Activated T-cell treated with anti-CD3 and anti-CD28 coated beads for 1 hour (primary cell): ENCODE data around the gene COG5.

Experiments used
- DNase-seq: peaks from one replicate; pipeline ENCODE4 v3.0.0-alpha.2; 2020; ENCODE audit warnings: low read depth

The COG5 gene

DNA sequence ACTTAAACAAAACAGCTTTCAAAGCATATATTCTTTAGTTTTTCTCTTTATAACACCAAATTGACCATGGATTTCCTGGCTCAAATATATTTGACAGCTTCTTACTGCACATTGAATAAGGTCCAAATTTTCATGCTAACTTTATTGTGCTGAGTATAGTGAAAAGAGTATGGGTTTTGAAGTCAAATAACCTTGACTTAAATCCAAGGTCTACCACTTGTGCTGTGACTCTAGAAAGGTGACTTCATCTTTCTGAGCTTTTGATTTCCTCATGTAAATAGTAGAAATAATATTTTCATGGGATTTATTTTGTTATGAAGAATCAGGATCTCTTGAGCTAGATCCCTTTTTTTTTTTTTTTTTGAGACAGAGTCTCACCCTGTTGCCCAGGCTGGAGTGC, 233.2 kb downstream of the COG5 start:
- no peak for DNase-seq

DNA sequence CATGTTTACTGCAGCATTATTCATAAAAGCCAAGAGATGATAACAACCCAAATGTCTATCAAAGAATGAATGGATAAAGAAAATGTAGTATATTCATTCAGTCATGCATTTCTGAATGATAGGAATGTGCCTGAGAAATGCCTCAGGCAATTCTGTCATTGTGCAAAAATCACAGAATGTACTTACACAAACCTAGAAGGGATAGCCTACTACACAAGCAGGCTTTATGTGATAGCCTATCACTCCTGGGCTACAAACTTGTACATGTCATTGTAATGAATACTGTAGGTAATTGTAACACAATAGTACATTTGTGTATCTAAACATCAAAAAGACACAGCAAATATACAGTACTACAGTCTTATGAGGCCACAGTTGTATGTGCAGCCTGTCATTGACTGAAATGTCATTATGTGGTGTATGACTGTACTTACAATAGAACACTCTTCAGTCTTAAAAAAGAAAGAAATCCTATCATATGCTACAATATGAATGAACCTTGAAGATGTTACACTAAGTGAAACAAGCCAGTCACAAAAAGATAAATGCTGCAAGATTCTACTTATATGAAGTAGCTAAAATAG, 235.6 kb downstream of the COG5 start:
- no peak for DNase-seq

DNA sequence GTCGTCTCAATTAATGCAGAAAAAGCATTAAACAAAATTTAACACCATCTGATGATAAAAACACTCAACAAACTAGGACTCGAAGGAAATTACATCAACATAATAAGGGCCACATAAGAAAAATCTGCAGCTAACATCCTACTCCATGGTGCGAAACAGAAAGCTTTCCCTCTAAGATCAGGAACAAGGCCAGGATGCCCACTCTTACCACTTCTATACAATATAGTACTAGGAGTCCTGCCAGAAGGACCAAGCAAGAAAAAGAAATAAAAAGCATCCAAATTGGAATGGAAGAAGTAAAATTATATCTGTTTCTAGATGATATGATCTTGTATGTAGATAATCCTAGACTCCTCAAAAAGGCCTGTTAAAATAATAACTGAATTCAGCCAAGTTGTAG, 237.7 kb downstream of the COG5 start:
- no peak for DNase-seq

DNA sequence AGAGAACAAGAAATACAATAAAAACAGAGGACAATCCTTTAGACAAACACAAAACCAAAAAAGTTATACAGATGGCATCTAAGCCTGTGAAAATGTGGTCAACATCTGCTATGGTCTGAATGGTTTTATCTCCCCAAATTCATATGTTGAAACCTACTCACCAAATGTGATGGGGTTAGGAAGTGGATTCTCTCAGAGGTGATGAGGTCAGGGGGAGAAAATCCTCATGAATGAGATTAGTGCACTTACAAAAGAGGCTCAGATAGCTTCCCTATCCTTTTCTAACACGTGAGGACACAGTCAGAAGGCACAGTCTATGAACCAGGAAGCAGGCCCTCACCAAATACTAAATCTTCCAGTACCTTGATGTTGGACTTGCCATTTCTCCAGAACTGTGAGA, 241.7 kb downstream of the COG5 start:
- DNase-seq: no peak

DNA sequence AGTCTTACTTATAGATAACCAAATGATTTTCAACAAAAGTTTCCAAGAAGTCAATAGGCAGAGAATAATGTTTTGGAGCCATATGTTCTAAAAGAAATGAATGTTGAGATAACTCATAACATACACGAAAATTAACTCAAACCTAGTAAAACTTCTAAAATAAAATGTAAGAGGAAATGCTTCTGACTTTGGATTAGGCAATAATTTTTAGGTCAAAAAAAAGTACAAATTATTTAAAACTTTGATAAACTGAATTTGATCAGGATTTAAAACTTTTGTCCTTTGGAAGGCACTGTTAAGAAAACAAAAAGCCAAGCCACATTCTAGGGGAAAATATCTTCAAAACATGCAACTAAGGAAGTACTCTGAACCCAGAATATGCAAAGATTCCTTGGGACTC, 242.1 kb downstream of the COG5 start:
- DNase-seq: no peak

DNA sequence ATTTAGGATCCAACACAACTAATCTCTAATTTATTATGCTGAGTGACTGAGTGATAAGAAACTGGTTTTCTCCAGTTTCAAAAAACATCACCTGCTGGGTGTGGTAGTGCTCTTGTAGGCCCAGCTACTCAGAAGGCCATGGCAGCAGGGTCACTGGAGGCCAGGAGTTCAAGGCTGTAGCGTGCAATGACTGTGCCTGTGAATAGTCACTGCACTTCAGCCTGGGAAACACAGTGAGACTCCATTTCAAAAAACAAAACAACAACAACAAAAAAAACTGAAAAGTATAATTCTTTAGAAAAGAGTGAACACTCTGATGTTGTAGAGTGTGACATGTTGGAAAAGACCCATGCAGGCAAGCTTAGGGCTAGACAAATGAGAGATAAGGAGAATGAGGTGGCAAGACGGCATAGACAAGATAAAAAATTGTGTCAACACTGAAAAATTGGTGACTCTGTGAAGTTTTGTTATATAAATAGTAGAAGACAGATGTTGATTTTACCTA, 243.9 kb downstream of the COG5 start:
- no peak for DNase-seq

DNA sequence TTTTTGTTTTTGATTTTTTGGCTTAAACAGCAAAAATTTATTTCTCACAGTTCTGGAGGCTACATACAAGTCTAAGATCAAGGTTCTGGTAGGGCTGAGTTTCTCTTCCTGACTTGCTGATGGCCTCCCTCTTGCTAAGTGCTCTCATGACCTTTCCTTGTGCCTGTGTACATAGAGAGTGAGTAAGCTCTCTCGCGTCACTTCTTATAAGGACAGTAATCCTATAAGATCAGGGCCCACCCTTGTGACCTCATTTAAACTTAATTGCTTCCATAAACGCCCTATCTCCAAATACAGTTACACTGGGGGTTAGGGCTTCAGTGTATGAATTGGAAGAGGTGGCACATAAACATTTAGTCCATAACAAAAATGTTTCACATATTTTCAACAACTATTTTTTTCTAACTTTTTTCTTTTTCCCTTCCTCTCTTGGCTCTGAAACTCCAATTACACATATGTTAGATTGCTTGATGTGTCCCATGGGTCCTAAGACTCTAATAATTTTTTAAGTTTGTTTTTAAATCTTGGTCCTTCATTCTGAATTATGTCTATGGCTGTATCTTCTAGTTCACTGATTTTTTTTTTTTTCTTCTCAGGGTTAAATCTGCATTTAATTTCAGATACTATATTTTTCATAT, 245.1 kb downstream of the COG5 start:
- DNase-seq: no peak

DNA sequence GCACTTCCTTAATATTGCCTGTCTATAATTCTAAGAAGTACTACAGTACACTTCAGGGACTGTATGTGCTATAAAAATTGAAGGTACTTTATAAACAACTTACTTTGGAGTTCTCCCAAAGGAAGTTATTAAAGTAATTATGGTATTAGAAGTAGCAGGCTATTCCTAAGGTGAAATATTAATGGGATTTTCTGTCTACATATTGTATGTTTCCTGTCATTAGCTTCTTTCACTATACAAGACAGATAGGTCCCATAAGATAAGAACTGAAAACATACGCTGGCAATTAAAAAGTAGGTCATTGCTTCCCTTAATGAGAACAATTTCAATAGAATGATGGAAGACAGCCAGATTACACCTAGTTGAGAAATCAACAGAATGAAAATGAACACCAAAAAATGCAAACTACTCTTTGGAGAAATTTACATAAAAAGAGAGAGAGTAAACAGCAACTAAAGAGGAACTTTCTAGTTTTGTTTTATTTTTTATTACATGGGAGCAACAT, 248.0 kb downstream of the COG5 start:
- DNase-seq: no peak

DNA sequence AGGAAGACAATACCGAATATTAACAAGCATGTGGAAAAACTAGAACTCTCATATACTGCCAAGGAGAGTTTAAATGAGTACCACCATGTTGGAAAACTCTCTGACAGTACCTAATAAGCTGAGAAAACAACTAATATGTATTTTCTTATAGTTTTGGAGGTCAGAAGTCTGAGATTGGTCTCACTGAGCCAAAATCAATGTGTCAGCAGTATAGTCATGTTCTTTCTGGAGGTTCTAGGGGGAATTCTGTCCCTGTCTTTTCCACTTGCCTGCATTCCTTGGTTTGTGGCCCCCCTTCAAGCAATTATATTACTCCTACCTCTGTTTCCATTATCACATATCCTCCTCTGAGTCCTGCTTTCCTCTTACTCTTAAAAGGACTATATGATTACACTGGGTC, 250.4 kb downstream of the COG5 start:
- no peak for DNase-seq

DNA sequence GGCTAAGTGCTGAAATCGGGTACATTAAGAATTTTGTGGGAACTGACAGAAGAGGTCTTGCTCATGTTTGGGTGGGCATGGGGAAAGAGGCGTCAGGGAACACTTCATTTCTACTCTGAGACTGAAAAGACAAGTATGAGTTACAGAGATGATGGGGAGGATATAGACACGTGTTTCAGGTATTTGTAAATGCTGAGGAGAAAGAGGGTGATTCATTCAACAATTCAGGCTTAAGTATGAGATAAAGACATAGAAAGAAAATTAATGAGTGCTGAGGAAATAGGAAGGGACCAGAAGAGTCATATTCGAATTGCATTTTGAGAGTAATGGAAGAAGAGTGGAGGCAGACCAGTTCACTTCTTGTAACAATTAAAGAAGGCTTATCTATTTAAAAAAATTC, 251.3 kb downstream of the COG5 start:
- no peak for DNase-seq

DNA sequence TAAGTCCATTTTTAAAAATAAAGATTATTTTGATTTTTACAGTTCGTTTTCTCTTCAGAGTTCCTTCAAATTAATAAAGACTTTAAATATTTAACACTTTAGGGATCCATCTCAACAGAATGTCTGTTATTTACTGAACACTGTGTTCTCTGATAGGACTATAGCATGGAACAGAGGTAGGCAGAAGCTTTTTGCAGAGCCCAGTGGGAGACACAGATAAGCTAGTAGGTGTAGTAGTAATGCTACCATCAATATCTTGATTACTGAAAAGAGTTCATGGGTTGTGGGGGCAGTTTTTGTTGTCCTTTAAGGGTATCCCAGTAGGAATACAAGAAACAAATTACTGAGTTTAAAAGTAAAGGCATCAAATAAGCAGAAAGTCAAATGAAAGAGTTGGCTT, 254.4 kb downstream of the COG5 start:
- no peak for DNase-seq

DNA sequence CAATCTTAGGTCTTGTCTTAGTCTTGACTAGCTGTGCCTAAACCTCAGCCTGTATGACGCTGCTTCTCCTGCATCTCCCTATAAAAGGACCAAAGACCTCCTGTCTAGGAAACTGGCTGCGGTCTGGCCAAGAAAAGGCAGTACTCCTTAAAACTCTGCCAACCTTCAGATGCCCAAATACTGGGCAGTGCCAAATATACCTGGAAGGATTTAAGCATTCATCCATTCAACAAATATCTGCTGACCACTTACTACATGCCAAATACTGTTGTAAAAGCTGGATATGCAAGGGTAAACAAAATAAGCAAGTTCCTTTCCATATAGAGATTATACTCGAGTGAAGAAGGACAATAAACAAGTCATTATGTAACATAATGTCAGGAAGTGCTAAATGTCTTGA, 259.1 kb downstream of the COG5 start:
- DNase-seq: no peak

DNA sequence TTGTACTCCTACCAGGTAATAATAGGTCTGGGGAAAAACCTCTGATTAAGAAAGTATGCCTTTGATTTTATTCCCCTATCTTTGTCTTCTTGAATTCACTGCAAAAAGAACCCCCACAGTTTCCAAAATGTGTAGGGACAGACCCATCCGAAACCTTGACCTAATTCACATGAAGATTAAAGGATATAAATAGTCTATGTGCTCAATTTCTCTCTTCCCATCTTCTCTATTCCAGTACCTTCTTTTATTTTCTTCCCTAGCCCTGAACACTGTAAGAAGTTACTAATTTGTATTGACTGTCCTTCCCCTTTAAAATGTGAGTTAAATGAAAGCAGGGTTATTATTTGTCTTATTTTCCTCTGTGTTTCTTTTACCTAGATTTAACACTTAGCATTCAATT, 259.7 kb downstream of the COG5 start:
- DNase-seq: no peak

DNA sequence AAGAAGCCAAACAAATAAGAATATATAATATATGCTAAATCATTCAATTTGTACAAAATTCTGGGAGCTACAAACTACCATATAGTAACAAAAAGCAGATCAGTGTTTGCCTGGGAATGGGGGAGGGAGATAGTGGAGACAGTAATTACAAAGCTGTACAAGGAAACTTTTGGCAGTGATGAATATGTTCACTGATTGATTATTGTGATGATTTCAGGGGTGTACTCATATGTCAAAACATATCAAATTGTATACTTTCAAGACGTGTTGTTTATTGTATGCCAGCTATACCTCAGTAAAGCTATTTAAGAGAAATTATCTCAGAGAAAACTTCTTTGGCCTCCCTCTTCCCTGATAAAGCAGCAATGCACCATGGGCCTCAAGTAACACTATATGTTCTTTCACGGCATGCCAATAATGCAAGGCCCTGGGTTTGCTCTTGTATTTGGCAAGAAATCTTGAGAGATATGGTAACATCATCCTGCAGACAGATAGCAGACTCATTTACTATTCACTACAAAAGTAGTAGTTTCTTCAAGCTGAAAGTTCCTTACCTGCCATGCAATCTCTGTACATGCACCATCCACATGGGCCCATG, 261.4 kb downstream of the COG5 start:
- no peak for DNase-seq

DNA sequence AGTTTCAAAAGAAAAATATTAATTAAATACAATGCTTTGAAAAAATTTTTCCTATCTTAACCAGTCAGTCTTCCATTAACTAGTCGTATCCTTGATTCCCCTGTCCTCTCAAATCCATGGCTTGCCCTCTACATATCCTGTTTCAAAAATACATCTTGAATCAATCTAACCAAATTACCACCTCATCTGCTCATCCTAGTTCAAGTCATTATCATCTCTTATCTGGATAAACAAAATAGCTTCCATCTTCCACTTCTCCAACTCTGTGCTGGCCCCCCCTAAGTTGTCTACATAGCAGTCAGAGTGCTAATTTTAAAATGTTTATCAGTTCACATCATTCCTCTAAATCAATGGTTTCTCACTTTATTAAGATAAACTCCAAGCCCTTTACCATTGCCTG, 269.5 kb downstream of the COG5 start:
- DNase-seq: no peak

DNA sequence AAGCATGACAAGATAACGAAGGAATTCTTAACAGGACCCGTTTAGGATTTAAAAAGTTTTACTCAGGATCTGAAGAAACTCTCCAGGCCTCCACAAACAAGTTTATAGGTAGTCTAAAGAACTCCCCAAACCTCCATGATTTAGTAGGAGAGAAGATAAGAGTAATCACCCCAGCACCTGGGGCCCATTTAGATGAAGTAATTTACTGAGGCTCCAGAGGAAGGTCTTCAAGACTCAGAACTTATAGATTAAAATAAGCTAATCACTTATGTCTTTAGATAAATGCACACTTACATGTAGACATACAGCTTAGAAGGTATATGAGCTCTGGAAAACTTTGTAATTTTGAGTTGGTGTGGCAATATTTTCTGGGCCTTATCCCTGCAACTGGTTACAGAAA, 271.1 kb downstream of the COG5 start:
- no peak for DNase-seq

DNA sequence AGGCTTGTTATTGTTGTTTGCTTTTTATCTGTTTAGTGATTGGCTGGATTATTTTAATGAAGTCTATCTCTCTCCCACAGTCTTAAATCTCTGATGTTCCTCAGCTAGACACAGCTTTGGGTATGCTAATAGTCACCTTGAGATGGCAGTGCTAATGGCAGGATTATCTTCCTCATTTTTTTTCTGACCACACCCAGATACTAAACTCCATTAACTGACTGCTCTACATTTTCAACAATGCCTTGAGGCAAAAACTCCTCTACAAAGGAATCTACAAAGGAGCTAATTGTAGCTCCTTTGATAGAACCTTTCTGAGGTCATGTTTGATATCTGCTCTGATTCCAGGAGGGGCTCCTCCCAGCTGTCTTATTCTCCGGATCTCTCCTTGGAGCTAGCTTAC, 272.3 kb downstream of the COG5 start:
- no peak for DNase-seq

DNA sequence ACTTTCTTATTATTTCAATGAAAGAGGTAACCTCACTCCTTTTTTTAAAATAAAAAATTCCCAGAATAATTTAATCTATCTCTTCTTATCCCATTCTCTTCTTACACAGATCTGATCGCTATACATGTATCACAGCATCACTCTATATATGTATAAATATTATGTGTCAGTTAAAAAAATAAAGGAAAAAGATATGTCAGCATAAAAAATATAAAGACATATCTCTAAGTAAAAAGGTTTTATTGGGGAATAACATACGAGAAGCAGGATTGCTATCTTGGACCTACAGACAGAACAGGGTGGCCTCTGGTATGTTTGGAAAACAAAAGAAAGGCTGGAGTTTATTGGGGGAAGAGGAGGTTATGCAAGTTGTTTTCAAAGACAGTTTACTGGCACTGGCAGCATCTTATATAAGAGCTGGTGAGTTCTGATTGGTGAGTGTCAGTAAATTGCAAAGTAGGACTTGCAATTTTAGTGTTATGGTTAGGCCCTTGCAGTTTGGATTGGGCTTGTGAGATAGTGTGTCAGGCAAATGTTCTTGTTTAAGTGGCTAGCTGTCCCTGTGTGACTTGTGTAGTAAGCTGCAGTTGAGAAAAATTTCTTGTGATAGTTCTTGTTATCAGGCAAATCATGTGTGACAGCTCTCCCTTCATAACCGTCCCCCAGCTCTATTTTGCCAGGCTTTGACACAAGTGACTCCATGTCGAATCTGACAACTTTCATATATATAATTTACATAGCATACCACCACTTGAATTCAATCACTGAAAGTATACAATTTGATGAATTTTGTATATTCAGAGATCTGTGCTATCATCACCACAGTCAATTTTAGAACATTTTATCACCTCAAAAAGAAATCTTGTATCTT, 276.7 kb downstream of the COG5 start:
- no peak for DNase-seq

DNA sequence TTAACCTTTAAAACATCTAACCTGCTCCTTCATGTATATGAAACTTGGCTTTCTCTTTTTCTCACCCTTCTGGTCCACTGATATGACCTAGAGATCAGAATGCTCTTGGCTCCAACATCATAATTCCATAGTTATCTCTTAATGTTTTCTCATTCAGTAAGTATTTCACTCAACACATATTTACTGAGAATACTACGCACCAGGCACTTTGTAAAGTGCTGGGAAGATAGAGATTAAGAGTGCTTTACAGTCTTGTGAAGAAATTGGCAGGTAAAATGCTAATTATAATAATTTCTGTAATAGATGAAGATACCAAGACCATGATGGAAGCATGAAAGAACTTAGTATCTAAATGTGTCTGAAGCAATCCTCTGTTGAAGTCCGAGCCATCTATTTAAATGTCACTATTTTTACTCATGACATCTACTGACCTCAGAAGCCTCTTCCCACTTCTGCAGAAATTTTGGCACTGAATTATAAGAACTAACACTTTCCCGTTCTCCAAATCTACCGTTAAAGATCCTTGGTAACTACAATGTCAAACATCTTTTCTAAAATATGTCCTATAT, 278.7 kb downstream of the COG5 start:
- no peak for DNase-seq

DNA sequence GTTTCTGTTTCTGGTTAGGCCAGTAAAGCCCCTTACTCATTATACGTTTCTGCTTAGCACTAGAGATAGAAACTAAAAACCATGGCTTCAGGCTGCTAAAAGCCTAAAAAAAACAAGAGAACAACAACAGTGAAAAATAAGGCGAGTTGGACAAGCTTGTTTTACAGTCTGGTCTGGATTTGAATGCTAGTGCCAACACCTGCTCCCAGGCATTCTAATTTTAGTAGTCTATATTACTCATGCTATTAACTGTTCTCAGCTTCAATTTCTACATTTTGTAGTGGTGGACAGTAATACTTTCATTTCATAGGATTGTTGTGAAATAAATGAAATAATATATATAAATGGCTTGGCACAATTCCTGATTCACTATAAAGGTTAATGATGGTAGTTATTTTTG, 286.4 kb downstream of the COG5 start:
- DNase-seq: no peak

DNA sequence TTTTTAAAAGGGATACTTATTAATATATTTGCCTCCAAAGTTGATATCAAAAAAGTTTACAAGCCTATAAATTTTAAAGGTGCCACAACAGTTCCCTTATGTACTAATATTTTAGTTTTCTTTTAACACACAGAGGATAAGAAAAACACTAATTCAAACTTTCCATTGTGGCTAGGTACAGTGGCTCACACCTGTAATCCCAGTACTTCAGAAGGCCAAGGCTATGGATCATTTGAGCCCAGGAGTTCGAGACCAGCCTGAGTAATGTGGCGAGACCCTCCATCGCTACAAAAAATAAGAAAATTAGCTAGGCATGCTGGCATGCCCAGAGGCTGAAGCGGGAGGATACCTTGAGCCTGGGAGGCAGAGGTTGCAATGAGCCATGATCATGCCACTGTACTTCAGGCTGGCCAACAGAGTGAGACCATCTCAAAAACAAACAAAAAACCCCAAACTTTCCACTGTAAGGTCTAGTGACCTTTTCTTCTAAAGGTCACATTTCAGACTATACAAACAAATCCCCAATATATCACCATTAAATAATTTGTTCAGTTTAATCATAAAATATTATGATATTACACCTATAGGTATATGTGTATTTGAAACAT, 287.4 kb downstream of the COG5 start:
- no peak for DNase-seq

DNA sequence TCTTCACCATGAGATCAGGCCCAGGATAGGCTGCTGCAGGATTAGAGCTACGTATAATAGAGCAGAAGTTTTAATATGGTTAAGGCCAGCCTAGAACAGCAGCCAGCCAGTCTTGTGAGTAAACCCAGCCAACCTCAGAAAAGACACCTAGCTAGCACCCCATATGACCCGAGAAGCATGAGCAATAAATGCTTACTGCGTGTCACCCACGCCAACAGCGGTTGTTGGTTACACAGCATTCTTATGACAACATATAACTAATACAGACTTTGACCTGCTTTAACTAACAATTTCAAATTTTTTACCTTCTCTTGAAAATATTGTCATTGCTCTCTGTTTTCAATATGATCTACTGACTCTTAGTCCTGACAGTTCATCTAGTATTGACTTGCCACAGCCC, 289.2 kb downstream of the COG5 start:
- DNase-seq: no peak
